NCI-H2029 (cell line): ENCODE data around the gene DLG2.
A peak's percentile ranks its signal among the peaks of the same experiment; 100 is the strongest.

ENCODE experiments used
- DNase-seq: peaks from one replicate; lab custom pipeline; 2025; lab: John Stamatoyannopoulos, UW

The DLG2 gene

DNA sequence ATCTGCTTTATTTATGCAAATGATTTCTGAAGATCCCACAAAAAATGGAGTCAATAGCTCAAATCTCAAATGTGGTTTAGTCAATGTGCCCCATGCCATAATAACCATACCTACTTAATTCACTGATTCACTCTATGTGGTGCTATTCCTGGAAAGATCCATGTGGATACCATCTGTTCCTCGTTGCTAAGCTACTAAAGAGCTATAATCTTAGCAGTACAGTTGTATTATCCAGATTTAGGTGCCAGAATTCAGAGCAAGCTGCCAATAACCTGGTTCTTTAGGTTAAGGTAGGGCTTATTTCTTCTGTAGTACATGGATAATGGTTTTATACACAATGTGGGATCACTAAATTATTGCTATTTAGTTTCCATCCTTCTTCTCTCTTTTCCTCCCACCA, 1366.3 kb downstream of the DLG2 start:
- no peak for DNase-seq

DNA sequence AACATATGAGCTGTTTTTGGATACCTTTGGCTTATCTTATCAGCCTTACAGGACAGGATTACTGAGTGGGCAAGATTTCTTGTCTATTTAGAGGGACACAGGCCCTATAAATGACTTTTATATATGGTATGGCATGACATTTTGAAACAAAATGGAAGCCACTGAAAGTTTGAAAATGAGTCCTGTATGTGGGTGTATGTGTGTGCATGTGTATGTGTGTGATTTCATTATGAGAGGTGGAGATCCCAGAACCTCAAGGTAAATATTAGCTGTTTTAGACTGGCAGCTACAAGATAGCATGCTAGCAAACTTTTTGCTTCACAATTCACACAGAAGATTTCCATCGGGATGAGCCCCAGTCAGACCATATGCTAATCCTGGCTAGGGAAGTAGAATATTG, 1370.5 kb downstream of the DLG2 start:
- DNase-seq: no peak

DNA sequence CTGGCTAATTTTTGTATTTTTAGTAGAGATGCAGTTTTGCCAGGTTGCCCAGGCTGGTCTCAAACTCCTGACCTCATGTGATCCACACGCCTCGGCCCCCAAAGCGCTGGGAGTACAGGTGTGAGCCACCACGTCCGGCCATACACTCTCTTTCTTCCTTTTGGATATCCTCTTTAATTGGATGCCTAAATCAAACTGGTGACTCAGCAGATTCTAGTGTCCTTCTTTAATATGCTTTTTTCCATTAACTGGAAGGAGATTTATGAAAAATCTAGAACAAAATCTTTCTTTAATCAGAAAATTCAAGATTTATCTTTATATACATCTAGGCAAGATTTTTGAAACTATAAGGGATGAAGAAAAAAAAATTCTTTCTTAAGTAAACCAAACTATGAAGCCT, 1371.7 kb downstream of the DLG2 start:
- DNase-seq: no peak

DNA sequence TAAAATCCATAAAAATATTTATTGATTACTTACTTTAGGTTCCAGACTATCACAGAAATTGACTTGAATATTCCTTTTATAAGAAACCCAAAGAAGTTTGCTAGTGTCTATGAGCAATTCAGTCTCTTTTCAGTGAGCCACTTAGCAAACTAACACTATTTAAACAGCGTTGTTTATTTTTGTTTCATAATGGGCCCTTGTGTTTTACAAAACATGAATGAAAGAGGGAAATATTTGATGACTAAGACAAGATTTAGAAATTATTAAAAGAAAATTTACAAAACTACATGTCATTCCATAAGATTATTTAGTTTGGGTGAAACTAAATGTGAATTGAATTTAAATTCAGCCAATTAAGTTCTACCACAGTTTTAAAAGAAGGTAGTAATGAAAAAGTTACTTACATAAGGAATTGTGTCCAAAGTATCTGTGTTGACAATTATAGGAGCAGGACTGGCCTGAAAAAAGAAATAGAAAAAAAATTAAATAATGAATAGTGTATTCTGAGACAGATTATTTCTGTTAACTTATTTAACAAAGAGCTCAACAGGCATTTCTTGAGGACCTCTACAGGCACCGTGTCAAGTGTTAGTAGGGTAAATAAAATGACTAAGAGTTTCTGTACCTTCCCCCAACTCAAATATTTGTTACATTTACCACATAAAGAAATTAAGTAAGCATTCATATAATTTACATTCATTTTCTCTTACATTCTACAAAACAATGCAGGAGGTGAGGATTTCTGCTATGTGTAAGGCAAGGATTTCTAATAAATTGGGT, 1376.1 kb downstream of the DLG2 start:
- DNase-seq: peak; percentile 48

GRCh38 chr11:84249344-84250135, 1377.6 kb downstream of the DLG2 start:
- DNase-seq: no peak

DNA sequence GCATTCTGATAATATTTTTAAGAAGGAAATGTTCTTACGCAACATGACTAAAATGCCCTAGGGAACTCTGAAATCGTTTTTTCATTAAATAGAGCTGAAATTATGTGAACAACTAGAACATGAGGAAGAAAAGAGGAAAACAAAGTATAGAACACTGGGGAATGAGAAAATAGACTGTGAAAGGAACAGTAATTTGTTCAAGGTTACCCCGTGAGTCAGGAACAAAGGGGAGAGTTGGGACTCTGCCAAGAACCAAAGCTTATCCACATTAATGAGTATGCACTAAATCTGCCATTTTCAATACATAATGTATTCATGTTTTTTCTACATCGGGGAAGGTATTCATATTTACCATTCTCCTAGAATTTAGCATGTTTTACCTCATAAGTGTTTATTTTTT, 1379.2 kb downstream of the DLG2 start:
- no peak for DNase-seq

- DNase-seq: no peak
Observed at GRCh38 chr11:84247129-84247528, 1380.0 kb downstream of the DLG2 start.

DNA sequence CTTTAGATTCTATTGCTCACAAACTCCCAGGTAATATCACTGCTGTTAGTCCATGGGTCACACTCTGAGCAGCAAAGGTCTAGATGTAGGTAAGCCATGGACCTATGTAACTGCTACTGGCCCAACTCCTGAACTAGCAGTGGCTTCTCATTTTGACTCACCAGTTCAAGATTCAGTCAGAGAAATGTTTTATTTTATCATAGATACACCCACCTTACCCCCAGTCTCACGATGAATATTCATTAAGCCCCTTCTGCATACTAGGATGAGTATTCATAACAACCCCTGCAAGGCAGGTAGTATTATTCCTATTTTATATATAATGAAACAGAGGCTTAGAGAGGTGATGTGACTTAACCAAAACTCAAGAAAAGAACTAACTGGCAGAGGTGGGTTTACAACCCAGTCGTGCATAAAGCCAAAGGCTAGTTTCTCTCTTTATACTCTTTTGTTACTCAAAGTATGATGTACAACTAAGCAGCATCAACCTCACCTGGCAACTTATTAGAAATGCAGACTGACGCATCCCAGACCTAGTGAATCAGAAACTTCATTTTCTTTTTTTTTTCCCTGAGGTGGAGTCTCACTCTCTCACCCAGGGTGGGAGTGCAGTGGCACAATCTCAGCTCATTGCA, 1383.4 kb downstream of the DLG2 start:
- DNase-seq: no peak

GRCh38 chr11:84241343-84242131, 1385.6 kb downstream of the DLG2 start:
- no peak for DNase-seq

- no peak for DNase-seq
Observed at GRCh38 chr11:84240847-84241246, 1386.3 kb downstream of the DLG2 start.

- DNase-seq: no peak
Observed at GRCh38 chr11:84236436-84236835, 1390.7 kb downstream of the DLG2 start.

DNA sequence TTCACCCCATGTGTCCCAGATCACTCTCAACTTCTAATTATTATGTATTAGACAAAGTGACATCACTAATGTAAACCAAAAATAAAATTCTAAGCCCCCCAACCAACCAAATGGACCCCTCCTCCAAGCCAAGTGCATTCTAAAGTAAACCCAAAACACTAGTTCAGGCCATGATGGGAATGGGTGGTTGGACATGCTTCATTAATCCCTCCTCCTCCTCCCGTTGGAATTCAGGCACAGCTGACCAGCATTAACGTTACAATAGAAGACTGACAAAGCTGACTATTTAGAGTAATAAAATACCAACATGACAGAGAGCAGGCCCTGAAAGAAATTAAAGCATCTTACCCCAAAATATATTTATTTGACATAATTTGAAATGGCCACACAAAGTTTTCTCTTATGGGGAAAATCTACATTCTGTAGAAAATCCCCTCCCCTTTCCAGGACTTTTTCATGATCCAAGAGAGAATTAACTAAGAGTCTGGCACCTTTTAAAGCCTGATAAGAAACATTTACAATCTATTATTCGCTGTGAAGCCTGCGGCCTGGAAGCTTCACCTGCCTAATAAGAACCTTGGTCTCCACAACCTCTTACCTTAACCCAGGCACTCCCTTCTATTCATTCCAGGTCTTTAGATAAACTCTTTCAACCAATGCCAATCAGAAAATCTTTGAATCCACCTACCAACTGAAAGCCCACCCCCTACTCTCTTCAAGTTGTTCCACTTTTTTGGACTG, 1392.5 kb downstream of the DLG2 start:
- DNase-seq: no peak

- no peak for DNase-seq
Observed at GRCh38 chr11:84234011-84234410, 1393.1 kb downstream of the DLG2 start.

DNA sequence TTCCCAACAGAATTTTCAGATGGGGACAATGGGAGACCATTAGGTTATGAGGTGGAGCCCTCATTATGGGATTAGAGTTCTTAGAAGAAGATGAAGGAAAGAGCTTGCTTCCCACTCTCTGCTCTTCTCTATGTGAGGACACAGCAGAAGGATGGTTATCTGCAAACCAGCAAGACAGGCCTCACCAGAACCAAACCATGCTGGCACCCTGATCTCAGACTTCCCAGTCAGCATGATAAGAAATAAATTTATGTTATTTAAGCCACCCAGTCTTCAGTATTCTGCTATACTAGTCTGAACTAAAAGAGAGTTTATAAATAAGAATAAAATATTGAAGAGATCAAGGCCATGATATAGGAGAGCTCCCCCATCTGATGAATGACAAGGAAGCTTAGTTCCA, 1394.6 kb downstream of the DLG2 start:
- DNase-seq: no peak

GRCh38 chr11:84230402-84230801, 1396.7 kb downstream of the DLG2 start:
- no peak for DNase-seq

DNA sequence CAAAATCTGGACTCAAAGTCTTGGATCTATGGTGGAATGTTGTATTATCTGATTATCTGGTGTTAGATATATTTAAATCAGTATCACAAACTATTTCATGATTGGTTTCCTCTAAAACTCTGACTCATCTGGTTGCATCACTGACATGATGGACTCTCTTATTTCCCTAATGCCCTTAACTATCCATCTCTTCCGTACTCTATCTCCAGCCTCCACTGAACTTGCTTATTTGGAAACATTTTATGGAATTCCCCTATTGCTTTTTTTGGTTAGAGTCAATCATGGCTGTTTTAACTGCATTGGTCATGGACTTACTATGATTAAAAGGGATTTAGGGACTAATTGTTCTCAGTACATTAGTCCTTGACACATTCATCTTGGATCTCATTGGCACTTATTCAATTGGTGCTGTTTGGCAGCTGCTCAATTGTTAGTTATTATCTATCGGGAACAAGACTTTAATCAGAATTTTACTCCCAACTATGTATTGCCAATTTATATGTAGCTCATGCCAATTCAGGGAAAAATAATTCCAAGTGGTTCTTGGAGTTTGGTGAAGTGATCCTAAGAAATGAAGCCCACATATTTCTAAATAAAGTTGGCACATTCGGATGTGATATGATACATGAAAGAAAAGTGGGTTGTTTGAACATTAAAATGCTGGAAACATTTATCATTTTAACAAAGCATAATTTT, 1399.0 kb downstream of the DLG2 start:
- no peak for DNase-seq

DNA sequence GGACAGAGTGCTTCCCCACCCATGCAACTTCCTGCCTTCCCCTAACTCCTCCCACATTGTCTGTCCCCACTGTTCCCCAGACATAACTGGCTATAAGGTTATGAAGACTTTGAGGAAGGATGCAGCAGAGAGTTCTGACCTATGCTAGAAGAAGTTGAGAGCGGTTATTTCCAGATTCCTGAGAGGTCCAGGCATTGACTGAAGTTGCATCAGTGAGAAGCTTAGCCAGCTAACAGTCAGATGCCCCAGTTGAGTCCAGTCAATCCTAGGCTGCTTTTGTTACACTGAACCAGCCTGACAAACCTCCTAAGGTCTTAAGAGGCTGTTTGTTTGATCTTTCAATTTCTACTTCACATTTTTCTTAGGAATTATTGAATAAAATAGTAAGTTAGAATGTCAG, 1403.1 kb downstream of the DLG2 start:
- no peak for DNase-seq

- DNase-seq: no peak
Observed at GRCh38 chr11:84218318-84218717, 1408.8 kb downstream of the DLG2 start.

GRCh38 chr11:84215672-84216071, 1411.5 kb downstream of the DLG2 start:
- no peak for DNase-seq

GRCh38 chr11:84214557-84214956, 1412.6 kb downstream of the DLG2 start:
- DNase-seq: no peak
